ENCODE measurements around the gene KIAA1217.

- TF ChIP-seq RXRA (IDR thresholded peaks at IDR 0.05; ENCODE audit: insufficient read depth, low read depth, low read length), result no peak
- TF ChIP-seq CTCF (IDR thresholded peaks at IDR 0.05; ENCODE audit: control extremely low read depth in 1 of 3, insufficient read depth in 1 of 3, low read depth in 1 of 3, low read length in 3 of 3), result no peak
- no peak for TF ChIP-seq JUND (IDR thresholded peaks at IDR 0.05; ENCODE audit: low read length)
- no peak for TF ChIP-seq NANOG (IDR thresholded peaks at IDR 0.05; ENCODE audit: insufficient read depth, low read depth, low read length, poor library complexity, severe bottlenecking)
- TF ChIP-seq POLR2A (IDR thresholded peaks at IDR 0.05; ENCODE audit: control extremely low read depth in 1 of 2, low read depth in 2 of 2, low read length in 2 of 2), result no peak
These were observed 4.3 kb downstream of the KIAA1217 start for GRCh38 chr10:24213266-24213665.

Measured in H1 (cell line).